GM06990 (cell line): ENCODE results near the gene WDR82.
A peak's percentile ranks its signal among the peaks of the same experiment; 100 is the strongest.

Experiments used
- DNase-seq: peaks from one replicate; pipeline ENCODE4 v3.0.0-alpha.2; 2011; ENCODE audit not compliant: insufficient read length; ENCODE audit errors: extremely low read depth
- H3K27me3 ChIP-seq: replicated peaks from 2 replicates; pipeline ENCODE4 v1.6.0; 2011; ENCODE audit warnings: low read length; ENCODE audit not compliant: control insufficient read depth, insufficient read depth
- H3K36me3 ChIP-seq: 2 replicates; pipeline ENCODE4 v1.5.1; 2011; ENCODE audit warnings: low read length; ENCODE audit not compliant: control insufficient read depth, insufficient read depth
- H3K4me3 ChIP-seq: replicated peaks from 2 replicates; pipeline ENCODE4 v1.5.1; 2011; ENCODE audit warnings: low read depth, mild to moderate bottlenecking, control low read depth, low read length
- TF ChIP-seq, protein P1 (sequence below): IDR thresholded peaks from 2 replicates; pipeline ENCODE4 v1.5.1; 2011; ENCODE audit warnings: low read length, control low read depth, mild to moderate bottlenecking, inconsistent platforms; ENCODE audit not compliant: insufficient read depth, poor library complexity, severe bottlenecking

The WDR82 gene

GRCh38 chr3:52313188-52313773, 34.8 kb upstream of the WDR82 start:
- TF ChIP-seq, protein P1, sequence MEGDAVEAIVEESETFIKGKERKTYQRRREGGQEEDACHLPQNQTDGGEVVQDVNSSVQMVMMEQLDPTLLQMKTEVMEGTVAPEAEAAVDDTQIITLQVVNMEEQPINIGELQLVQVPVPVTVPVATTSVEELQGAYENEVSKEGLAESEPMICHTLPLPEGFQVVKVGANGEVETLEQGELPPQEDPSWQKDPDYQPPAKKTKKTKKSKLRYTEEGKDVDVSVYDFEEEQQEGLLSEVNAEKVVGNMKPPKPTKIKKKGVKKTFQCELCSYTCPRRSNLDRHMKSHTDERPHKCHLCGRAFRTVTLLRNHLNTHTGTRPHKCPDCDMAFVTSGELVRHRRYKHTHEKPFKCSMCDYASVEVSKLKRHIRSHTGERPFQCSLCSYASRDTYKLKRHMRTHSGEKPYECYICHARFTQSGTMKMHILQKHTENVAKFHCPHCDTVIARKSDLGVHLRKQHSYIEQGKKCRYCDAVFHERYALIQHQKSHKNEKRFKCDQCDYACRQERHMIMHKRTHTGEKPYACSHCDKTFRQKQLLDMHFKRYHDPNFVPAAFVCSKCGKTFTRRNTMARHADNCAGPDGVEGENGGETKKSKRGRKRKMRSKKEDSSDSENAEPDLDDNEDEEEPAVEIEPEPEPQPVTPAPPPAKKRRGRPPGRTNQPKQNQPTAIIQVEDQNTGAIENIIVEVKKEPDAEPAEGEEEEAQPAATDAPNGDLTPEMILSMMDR: no peak
- DNase-seq: no peak
- Histone ChIP-seq H3K36me3 (no peaks in the 10 kb centered on the region; the same call in 1 of the 2 replicates), H3K4me3 (no peak overlapping the region), H3K27me3 (no peaks in the 10 kb centered on the region)

DNA sequence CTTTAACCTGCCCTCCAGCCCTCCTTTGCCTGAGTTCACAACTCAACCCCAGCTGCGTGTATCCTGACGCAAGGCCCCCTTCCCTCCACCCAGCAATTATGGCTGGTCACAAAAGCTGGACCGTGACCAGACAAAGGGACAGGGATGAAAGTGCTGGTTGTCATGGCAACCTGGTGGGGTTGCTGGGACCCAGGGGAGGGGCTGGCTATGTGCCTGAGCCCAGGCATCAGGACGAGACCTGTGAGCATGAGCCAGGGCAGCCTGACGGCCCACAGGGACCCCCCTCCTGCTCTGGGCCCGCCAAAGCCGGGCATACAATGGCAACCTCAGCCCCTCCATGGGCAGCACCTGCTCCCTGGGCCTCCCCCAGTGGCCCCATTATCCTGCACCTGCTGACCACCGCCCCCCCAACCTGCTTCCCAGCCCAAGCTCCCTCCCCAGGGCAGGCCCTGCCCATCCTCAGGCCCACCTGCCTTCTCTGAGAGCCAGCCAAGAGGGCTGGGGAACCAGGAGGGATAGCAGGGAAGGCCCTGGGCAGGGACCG, 33.2 kb upstream of the WDR82 start:
- H3K4me3 ChIP-seq: no peak overlapping the region
- H3K36me3 ChIP-seq: no peaks in the 10 kb centered on the region; the same call in 1 of the 2 replicates
- H3K27me3 ChIP-seq: no peaks in the 10 kb centered on the region
- TF ChIP-seq, protein P1: no peak
- DNase-seq: no peak

DNA sequence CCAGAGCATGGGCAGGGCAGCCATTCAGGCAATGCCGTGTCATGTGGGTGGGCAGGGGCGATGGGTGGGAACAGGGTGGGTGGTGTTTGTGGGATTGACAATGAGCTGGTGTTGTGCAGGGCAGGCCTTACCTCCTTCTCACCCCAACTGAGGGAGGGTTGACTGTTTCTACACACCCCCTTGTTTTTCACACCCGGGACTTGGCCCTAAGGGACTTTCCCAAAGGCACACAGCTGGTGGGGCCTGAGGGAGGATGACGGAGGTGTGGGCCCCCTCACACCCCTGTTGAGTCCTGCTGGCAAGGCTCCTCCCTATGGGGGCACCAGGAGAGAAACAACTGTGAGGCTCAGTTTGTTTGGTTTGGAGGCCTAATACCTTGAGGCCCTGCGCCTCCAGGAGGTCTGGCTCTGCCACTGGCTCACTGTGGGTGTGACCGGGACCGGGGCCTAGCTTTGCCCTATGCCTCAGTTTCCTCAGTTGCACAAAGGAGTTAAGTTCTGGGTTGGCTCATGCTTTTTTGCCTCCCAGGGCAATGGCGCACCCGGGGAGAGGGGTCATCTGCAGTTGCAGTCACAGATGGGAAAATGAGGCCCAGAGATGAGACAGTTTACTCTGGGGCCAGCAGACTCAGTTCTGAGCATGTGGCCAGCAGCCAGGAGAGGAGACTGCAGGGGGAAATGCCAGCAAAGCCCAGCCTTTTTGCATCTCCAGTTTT, 32.6 kb upstream of the WDR82 start:
- no peak overlapping the region for H3K4me3 ChIP-seq
- TF ChIP-seq, protein P1: no peak
- no peaks in the 10 kb centered on the region; the same call in 1 of the 2 replicates for H3K36me3 ChIP-seq
- peak; percentile 73 for DNase-seq
- no peaks in the 10 kb centered on the region for H3K27me3 ChIP-seq

DNA sequence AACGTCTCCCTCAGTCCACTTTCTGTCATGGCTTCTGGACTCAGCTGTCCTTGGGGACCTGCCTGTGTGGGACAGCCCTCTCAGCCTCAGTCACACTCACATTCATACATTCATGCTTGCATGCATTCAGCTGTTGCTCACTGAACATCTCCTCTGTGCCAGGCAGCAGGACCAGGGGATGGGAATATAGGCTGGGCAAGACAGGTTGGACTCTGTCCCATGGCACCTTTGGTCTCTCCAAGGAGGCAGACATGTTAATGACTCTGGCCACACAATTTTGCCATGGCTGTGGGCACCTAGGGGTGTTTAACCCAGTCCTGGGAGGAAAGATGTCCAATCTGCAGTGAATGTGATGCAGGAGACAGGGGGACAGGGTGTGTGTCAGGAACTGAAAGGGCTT, 29.9 kb upstream of the WDR82 start:
- TF ChIP-seq, protein P1: no peak
- DNase-seq: no peak
- Histone ChIP-seq H3K27me3 (no peaks in the 10 kb centered on the region), H3K4me3 (no peak overlapping the region), H3K36me3 (no peaks in the 10 kb centered on the region; the same call in 1 of the 2 replicates)

DNA sequence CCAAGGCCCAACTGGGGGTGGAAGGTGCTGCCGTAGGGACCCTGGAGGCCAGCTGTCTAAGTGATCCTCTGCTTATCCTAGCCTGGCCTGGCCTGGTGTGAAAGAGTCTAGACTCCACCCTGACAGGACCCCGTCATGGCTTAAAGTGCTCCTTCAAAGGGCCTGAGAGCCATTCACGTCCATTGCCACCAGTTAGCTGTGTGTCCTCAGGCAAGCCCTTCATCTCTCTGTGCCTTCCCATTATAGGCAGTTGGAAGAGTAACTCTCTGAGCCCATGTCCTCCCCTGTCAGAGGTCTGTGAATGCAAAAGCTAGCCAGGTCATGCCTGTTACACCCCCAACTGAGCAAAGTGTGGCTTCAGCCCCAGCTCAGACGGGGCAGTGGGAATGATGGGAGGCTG, 28.5 kb upstream of the WDR82 start:
- no peak overlapping the region for H3K4me3 ChIP-seq
- TF ChIP-seq, protein P1: no peak

More for the DNA sequence above, 28.5 kb upstream of the WDR82 start:
- DNase-seq: no peak
- Histone ChIP-seq H3K27me3 (no peaks in the 10 kb centered on the region), H3K36me3 (no peaks in the 10 kb centered on the region; the same call in 1 of the 2 replicates)
